Measurements from ENCODE around the gene C2CD4C. TPM values are rescaled to one million over a fixed set of nuclear protein-coding genes. Genes with fewer than 3 reads are reported as not detected.
A peak's percentile ranks its signal among the peaks of the same experiment; 100 is the strongest.

The C2CD4C gene
- total and polyA plus RNA-seq, 10 donors, result 0.23 to 2.1 (median 0.77) TPM; not detected in 1

- DNase-seq, result no peak
- H3K9me3 ChIP-seq, result no peaks in the 10 kb centered on the region
- intact Hi-C loops (cut with DNase I; ENCODE audit: low total_unique reads), result no loop called here
- H3K4me3 ChIP-seq, result no peak overlapping the region
- TF ChIP-seq CTCF (IDR thresholded peaks at IDR 0.05 in 8 of 11, conservative IDR thresholded peaks at IDR 0.05 in 3 of 11) (no peak), POLR2AphosphoS5 (IDR thresholded peaks at IDR 0.05) (no peak), POLR2A (IDR thresholded peaks at IDR 0.05) (no peak)
- H3K36me3 ChIP-seq, result no peaks in the 10 kb centered on the region
- H3K4me1 ChIP-seq, result peaks cover 0 to 30% (median 13%) of the 10 kb centered on the region in 6 donors
- 96 to 97% (median 97%) methylated on average over 19 to 26 of the region's 26 CpGs for WGBS, 5 donors
- no peak overlapping the region for H3K27ac ChIP-seq
- peaks cover 0 to 23% (median 0%) of the 10 kb centered on the region in 7 donors for H3K27me3 ChIP-seq (replicated peaks in 1 of 7)
Measured at GRCh38 chr19:444677-445210, 35.8 kb upstream of the C2CD4C start.

- TF ChIP-seq POLR2AphosphoS5 (IDR thresholded peaks at IDR 0.05) (no peak), CTCF (IDR thresholded peaks at IDR 0.05 in 8 of 11, conservative IDR thresholded peaks at IDR 0.05 in 3 of 11) (no peak), POLR2A (IDR thresholded peaks at IDR 0.05) (no peak)
- intact Hi-C loops (cut with DNase I; ENCODE audit: low total_unique reads), result no loop called here
- H3K36me3 ChIP-seq, result peaks cover 0 to 6% (median 0%) of the 10 kb centered on the region in 6 donors
- no peak overlapping the region for H3K27ac ChIP-seq
- WGBS, 5 donors, result 80 to 100% (median 92%) methylated on average over 2 of the region's 2 CpGs
- peaks cover 0 to 41% (median 6%) of the 10 kb centered on the region in 7 donors for H3K27me3 ChIP-seq (replicated peaks in 1 of 7)
- no peak overlapping the region for H3K4me3 ChIP-seq
- DNase-seq, result no peak
- no peaks in the 10 kb centered on the region for H3K9me3 ChIP-seq
- peaks cover 0 to 25% (median 9%) of the 10 kb centered on the region in 6 donors for H3K4me1 ChIP-seq
Measured at GRCh38 chr19:443005-443404, 34.1 kb upstream of the C2CD4C start.

GRCh38 chr19:442085-442484 is 33.1 kb upstream of the C2CD4C start:
- no peak overlapping the region for H3K4me3 ChIP-seq
- H3K27ac ChIP-seq, result peak overlapping the region in 5 of 8 donors; percentile 8 to 61 (median 44)
- H3K27me3 ChIP-seq (replicated peaks in 1 of 7), result peaks cover 0 to 49% (median 7%) of the 10 kb centered on the region in 7 donors
- peaks cover 0 to 6% (median 0%) of the 10 kb centered on the region in 6 donors for H3K36me3 ChIP-seq
- no peaks in the 10 kb centered on the region for H3K9me3 ChIP-seq
- WGBS, 5 donors, result 88 to 99% (median 94%) methylated on average over 2 of the region's 2 CpGs
- TF ChIP-seq CTCF (IDR thresholded peaks at IDR 0.05 in 8 of 11, conservative IDR thresholded peaks at IDR 0.05 in 3 of 11), result no peak
- TF ChIP-seq POLR2AphosphoS5 (IDR thresholded peaks at IDR 0.05), result no peak
- TF ChIP-seq POLR2A (IDR thresholded peaks at IDR 0.05), result no peak
- H3K4me1 ChIP-seq, result peaks cover 0 to 17% (median 6%) of the 10 kb centered on the region in 6 donors
- intact Hi-C loops (cut with DNase I; ENCODE audit: low total_unique reads), result no loop called here
- no peak for DNase-seq

- intact Hi-C loops (cut with DNase I; ENCODE audit: low total_unique reads), result no loop called here
- TF ChIP-seq CTCF (IDR thresholded peaks at IDR 0.05 in 8 of 11, conservative IDR thresholded peaks at IDR 0.05 in 3 of 11) (no peak), POLR2AphosphoS5 (IDR thresholded peaks at IDR 0.05) (peak; percentile 79 to 83 (median 80))
- 22 to 29% (median 26%) methylated on average over 22 to 23 of the region's 23 CpGs for WGBS, 5 donors
- DNase-seq, result peak; percentile 81
- H3K36me3 ChIP-seq, result peaks cover 0 to 6% (median 0%) of the 10 kb centered on the region in 6 donors
- H3K4me1 ChIP-seq, result peaks cover 0 to 17% (median 5%) of the 10 kb centered on the region in 6 donors
- no peak overlapping the region for H3K4me3 ChIP-seq
- no peaks in the 10 kb centered on the region for H3K9me3 ChIP-seq
- peaks cover 0 to 57% (median 7%) of the 10 kb centered on the region in 7 donors for H3K27me3 ChIP-seq (replicated peaks in 1 of 7)
- peak overlapping the region in 5 of 8 donors; percentile 18 to 61 (median 44) for H3K27ac ChIP-seq
Measured at GRCh38 chr19:441213-441836, 32.4 kb upstream of the C2CD4C start.
